ENCODE data around the gene BMI1.

Gene BMI1

GRCh38 chr10:22314852-22315251 is 6.0 kb upstream of the BMI1 start (continued):
- no peak for TF ChIP-seq AEBP2 (tag by site-specific recombination; IDR thresholded peaks at IDR 0.05; ENCODE audit: borderline replicate concordance)
- 0 out of 2 replicates have a peak, but pooled peaks have one; percentile 30 for TF ChIP-seq ZNF18 (tag by site-specific recombination; IDR thresholded peaks at IDR 0.05)
- peak; percentile 76 for TF ChIP-seq OSR2 (tag by site-specific recombination; IDR thresholded peaks at IDR 0.05)
- TF ChIP-seq FEZF1 (tag by site-specific recombination; IDR thresholded peaks at IDR 0.05) = 0 out of 2 replicates have a peak, but pooled peaks have one; percentile 26
- TF ChIP-seq GLI2 (tag by site-specific recombination; IDR thresholded peaks at IDR 0.05; ENCODE audit: borderline replicate concordance, low read depth) = no peak
- TF ChIP-seq ZNF10 (tag by site-specific recombination; IDR thresholded peaks at IDR 0.05) = peak; percentile 89

DNA sequence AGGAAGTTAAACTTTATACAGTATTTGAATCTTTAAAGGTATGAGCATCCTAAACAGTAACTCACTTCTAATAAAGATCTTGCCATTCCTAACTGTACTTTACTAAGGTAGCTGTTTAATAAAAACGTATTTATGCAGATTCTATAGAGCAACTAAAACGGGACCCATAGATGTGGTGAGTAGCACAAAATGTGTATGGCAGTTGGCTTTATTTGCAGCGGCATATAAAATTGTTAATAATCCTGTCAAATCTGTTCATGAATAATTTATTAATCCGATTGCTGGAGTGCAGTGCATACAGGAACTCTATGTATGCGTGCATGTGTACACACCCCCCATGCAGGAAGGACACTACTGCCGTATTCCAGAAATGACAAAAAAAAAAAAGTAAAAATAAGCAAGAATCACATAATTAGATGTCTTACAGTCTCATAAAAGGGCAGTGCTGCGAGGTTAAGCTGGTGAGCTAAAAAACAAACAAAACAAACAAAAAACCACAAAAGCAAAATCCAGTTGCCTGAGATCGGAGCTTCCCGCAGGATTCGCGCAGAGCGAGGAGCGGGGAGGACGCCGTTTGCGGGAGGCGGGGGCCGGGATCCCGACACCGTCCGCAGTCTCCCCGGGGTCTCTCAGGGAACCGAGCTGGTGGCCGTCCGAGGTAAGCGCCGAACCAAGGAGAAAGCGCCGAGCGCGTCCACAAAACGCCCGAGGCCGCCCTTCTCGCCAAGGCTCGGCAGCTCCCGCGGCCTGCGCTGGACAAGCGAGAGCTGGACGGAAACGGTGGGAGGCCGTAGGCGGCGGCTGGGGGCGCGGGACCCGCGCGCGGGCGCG is 5.2 kb upstream of the BMI1 start:
- H3K36me3 ChIP-seq (ENCODE audit: control insufficient read depth in 2 of 2, insufficient read depth in 1 of 2, low read length in 2 of 2) = no peaks in the 10 kb centered on the region
- peak overlapping the region; percentile 96 for H3K27ac ChIP-seq (ENCODE audit: extremely low read depth, low read depth, low read length)
- TF ChIP-seq ZNF146 (tag by site-specific recombination; IDR thresholded peaks at IDR 0.05) = no peak
- TF ChIP-seq ZNF658 (tag by site-specific recombination; IDR thresholded peaks at IDR 0.05) = no peak
- TF ChIP-seq ZNF670 (tag by site-specific recombination; IDR thresholded peaks at IDR 0.05; ENCODE audit: low read depth) = no peak
- TF ChIP-seq GLIS2 (tag by site-specific recombination; IDR thresholded peaks at IDR 0.05) = peak; percentile 92
- no peak for TF ChIP-seq ZNF473 (tag by site-specific recombination; IDR thresholded peaks at IDR 0.05)
- peak; percentile 74 for TF ChIP-seq ZBTB17 (tag by site-specific recombination; IDR thresholded peaks at IDR 0.05)
- TF ChIP-seq ZNF624 (tag by site-specific recombination; IDR thresholded peaks at IDR 0.05) = no peak
- peak; percentile 32 for TF ChIP-seq ZNF692 (tag by site-specific recombination; IDR thresholded peaks at IDR 0.05)
- no peak for TF ChIP-seq ZNF112 (tag by site-specific recombination; IDR thresholded peaks at IDR 0.05)
- TF ChIP-seq ZNF530 (tag by site-specific recombination; IDR thresholded peaks at IDR 0.05; ENCODE audit: low read depth) = no peak
- no peak; the same call in 1 of the 2 replicates for TF ChIP-seq ZNF768 (tag by site-specific recombination; IDR thresholded peaks at IDR 0.05)
- no peak for TF ChIP-seq ZIC2 (tag by site-specific recombination; IDR thresholded peaks at IDR 0.05)
- TF ChIP-seq ZNF121 (tag by site-specific recombination; IDR thresholded peaks at IDR 0.05) = no peak
- TF ChIP-seq ZNF707 (tag by site-specific recombination; IDR thresholded peaks at IDR 0.05) = no peak
- TF ChIP-seq SP2 (tag by site-specific recombination; IDR thresholded peaks at IDR 0.05) = no peak
- TF ChIP-seq MYNN (tag by site-specific recombination; IDR thresholded peaks at IDR 0.05; ENCODE audit: borderline replicate concordance) = no peak; the same call in 1 of the 2 replicates
- no peak for TF ChIP-seq HOXC10 (CRISPR knock-in tag; IDR thresholded peaks at IDR 0.05)
- 0 out of 2 replicates have a peak, but pooled peaks have one; percentile 41 for TF ChIP-seq REST (tag by site-specific recombination; IDR thresholded peaks at IDR 0.05)
- TF ChIP-seq ELK4 (IDR thresholded peaks at IDR 0.05; ENCODE audit: borderline replicate concordance, low read depth, low read length) = no peak
- no peak for TF ChIP-seq RBAK (tag by site-specific recombination; IDR thresholded peaks at IDR 0.05)
- TF ChIP-seq ZNF623 (tag by site-specific recombination; IDR thresholded peaks at IDR 0.05) = no peak
- no peak for TF ChIP-seq ZNF747 (tag by site-specific recombination; IDR thresholded peaks at IDR 0.05)

More for the DNA sequence above, 5.2 kb upstream of the BMI1 start:
- ChIA-PET CTCF (interaction anchor here (0.7 to 1.2 kb wide), 7 partner anchors 83 to 818 kb away, joined by 3 read pairs; partner anchors contain the start of gene EBLN1), POLR2A (interaction anchor here (1.0 to 4.5 kb wide), 12 partner anchors 8 to 319 kb away, joined by 3 to 37 read pairs (median 6); partner anchors contain the start of genes DNAJC1 and SPAG6)
- Histone ChIP-seq H3K9me3 (ENCODE audit: control insufficient read depth, insufficient read depth, low read depth, low read length) (no peaks in the 10 kb centered on the region), H3K4me1 (ENCODE audit: control insufficient read depth, insufficient read depth, low read length) (peaks cover 14% of the 10 kb centered on the region; the same call in 1 of the 2 replicates), H3K4me3 (ENCODE audit: low read depth, low read length) (peak overlapping the region; percentile 75)
